GM18861 (cell line): ENCODE results near the gene FUCA1.
"Not testable (repeated sequence)": the region's sequence is repeated elsewhere in the genome, so short reads cannot be mapped to it uniquely, and the experiment has no call there.

Source experiments
- ATAC-seq: cut with Tn5 transposase; IDR thresholded peaks from one replicate; pipeline ENCODE4 v1.9.1; 2021; ENCODE audit not compliant: unreplicated experiment

The FUCA1 gene

GRCh38 chr1:23803674-23804073, 64.4 kb downstream of the FUCA1 start:
- no peak for ATAC-seq

- ATAC-seq = not testable (repeated sequence)
Observed at GRCh38 chr1:23802809-23803342, 65.2 kb downstream of the FUCA1 start.

- ATAC-seq = no peak
Observed at GRCh38 chr1:23801876-23802275, 66.2 kb downstream of the FUCA1 start.

- no peak for ATAC-seq
Observed at GRCh38 chr1:23801338-23801748, 66.7 kb downstream of the FUCA1 start.

- peak; percentile 60 for ATAC-seq
Observed at GRCh38 chr1:23800400-23801337, 67.4 kb downstream of the FUCA1 start, which contains the start of gene GALE. Gene GALE, minus strand, starts transcription at chr1:23800754. Its CDS starts 1,747 bp downstream, at chr1:23799007.

- no peak for ATAC-seq
Observed at GRCh38 chr1:23799570-23800399, 68.3 kb downstream of the FUCA1 start.

GRCh38 chr1:23799255-23799569, 68.9 kb downstream of the FUCA1 start:
- ATAC-seq = no peak

- ATAC-seq = no peak
Observed at GRCh38 chr1:23798662-23799142, 69.4 kb downstream of the FUCA1 start.

GRCh38 chr1:23797478-23798448, 70.3 kb downstream of the FUCA1 start:
- no peak for ATAC-seq

- no peak for ATAC-seq
Observed at GRCh38 chr1:23796466-23797271, 71.4 kb downstream of the FUCA1 start.

- no peak for ATAC-seq
Observed at GRCh38 chr1:23795676-23796465, 72.2 kb downstream of the FUCA1 start.
